ENCODE results near the gene ZNRF3. TPM values are rescaled to one million over a fixed set of nuclear protein-coding genes. Genes with fewer than 3 reads are reported as not detected.
A peak's percentile ranks its signal among the peaks of the same experiment; 100 is the strongest.

The ZNRF3 gene
- total RNA-seq, 1 donor from 2014 or later, result 4.1 TPM

GRCh38 chr22:28955817-28956216 is 72.4 kb downstream of the ZNRF3 start:
- Histone ChIP-seq H3K27ac (no peak overlapping the region), H3K9ac (no peak overlapping the region), H4K20me1 (ENCODE audit: low read depth) (peaks cover 10% of the 10 kb centered on the region), H3K9me3 (ENCODE audit: low read depth) (no peaks in the 10 kb centered on the region), H2AFZ (replicated peaks) (no peak overlapping the region), H3K4me2 (no peak overlapping the region), H3K79me2 (ENCODE audit: low read depth) (peaks cover 95% of the 10 kb centered on the region), H3K4me3 (no peak overlapping the region), H3F3A (ENCODE audit: low read depth) (peaks cover 3% of the 10 kb centered on the region), H3K4me1 (peaks cover 27% of the 10 kb centered on the region), H3K36me3 (no peaks in the 10 kb centered on the region), H3K27me3 (no peaks in the 10 kb centered on the region)
- H3K36me3 Mint-ChIP-seq, result peaks cover 81% of the 10 kb centered on the region
- H3K27ac Mint-ChIP-seq, result peak overlapping the region; percentile 99
- peak overlapping the region; percentile 72 for H3K4me3 Mint-ChIP-seq
- TF ChIP-seq EZH2 (IDR thresholded peaks at IDR 0.05), result no peak
- no peak for TF ChIP-seq EZH2phosphoT487 (IDR thresholded peaks at IDR 0.05)
- TF ChIP-seq CTCF (IDR thresholded peaks at IDR 0.05), result no peak
- H3K27me3 Mint-ChIP-seq (ENCODE audit: insufficient read depth, low read depth), result peaks cover 6% of the 10 kb centered on the region
- H3K9me3 Mint-ChIP-seq, result peaks cover 37% of the 10 kb centered on the region
- DNase-seq (ENCODE audit: low spot score), result no peak
- peaks cover 68% of the 10 kb centered on the region for H3K4me1 Mint-ChIP-seq

GRCh38 chr22:28956506-28956905 is 73.1 kb downstream of the ZNRF3 start:
- H3K4me3 ChIP-seq, result no peak overlapping the region
- peaks cover 28% of the 10 kb centered on the region for H3K4me1 ChIP-seq
- H4K20me1 ChIP-seq (ENCODE audit: low read depth), result peaks cover 13% of the 10 kb centered on the region
- H3K79me2 ChIP-seq (ENCODE audit: low read depth), result peaks cover 95% of the 10 kb centered on the region
- no peak overlapping the region for H3K27ac ChIP-seq
- Mint-ChIP-seq H3K4me3 (no peak overlapping the region), H3K36me3 (peaks cover 82% of the 10 kb centered on the region), H3K27ac (peak overlapping the region; percentile 66), H3K4me1 (peaks cover 69% of the 10 kb centered on the region), H3K27me3 (ENCODE audit: insufficient read depth, low read depth) (peaks cover 6% of the 10 kb centered on the region), H3K9me3 (peaks cover 31% of the 10 kb centered on the region)
- H2AFZ ChIP-seq (replicated peaks), result no peak overlapping the region
- no peak overlapping the region for H3K4me2 ChIP-seq
- no peak overlapping the region for H3K9ac ChIP-seq
- TF ChIP-seq EZH2phosphoT487 (IDR thresholded peaks at IDR 0.05) (no peak), CTCF (IDR thresholded peaks at IDR 0.05) (no peak), EZH2 (IDR thresholded peaks at IDR 0.05) (no peak)
- no peaks in the 10 kb centered on the region for H3K9me3 ChIP-seq (ENCODE audit: low read depth)
- no peaks in the 10 kb centered on the region for H3K36me3 ChIP-seq
- peaks cover 1% of the 10 kb centered on the region for H3F3A ChIP-seq (ENCODE audit: low read depth)
- H3K27me3 ChIP-seq, result no peaks in the 10 kb centered on the region
- no peak for DNase-seq (ENCODE audit: low spot score)

- no peak overlapping the region for H3K9ac ChIP-seq
- H3K9me3 Mint-ChIP-seq, result peaks cover 27% of the 10 kb centered on the region
Measured at GRCh38 chr22:28958611-28959010, 75.2 kb downstream of the ZNRF3 start.

More at GRCh38 chr22:28958611-28959010, 75.2 kb downstream of the ZNRF3 start:
- H3K4me3 ChIP-seq, result no peak overlapping the region
- H3K4me2 ChIP-seq, result no peak overlapping the region
- Mint-ChIP-seq H3K4me3 (no peak overlapping the region), H3K27me3 (ENCODE audit: insufficient read depth, low read depth) (peaks cover 6% of the 10 kb centered on the region), H3K4me1 (peaks cover 67% of the 10 kb centered on the region), H3K36me3 (peaks cover 72% of the 10 kb centered on the region), H3K27ac (no peak overlapping the region)
- peaks cover 25% of the 10 kb centered on the region for H4K20me1 ChIP-seq (ENCODE audit: low read depth)
- no peaks in the 10 kb centered on the region for H3K27me3 ChIP-seq
- no peak for TF ChIP-seq CTCF (IDR thresholded peaks at IDR 0.05)
- no peak for TF ChIP-seq EZH2 (IDR thresholded peaks at IDR 0.05)
- TF ChIP-seq EZH2phosphoT487 (IDR thresholded peaks at IDR 0.05), result no peak
- H3K36me3 ChIP-seq, result no peaks in the 10 kb centered on the region
- no peak overlapping the region for H3K27ac ChIP-seq
- no peaks in the 10 kb centered on the region for H3F3A ChIP-seq (ENCODE audit: low read depth)
- H3K9me3 ChIP-seq (ENCODE audit: low read depth), result no peaks in the 10 kb centered on the region
- DNase-seq (ENCODE audit: low spot score), result no peak
- peaks cover 90% of the 10 kb centered on the region for H3K79me2 ChIP-seq (ENCODE audit: low read depth)
- H2AFZ ChIP-seq (replicated peaks), result no peak overlapping the region
- peaks cover 19% of the 10 kb centered on the region for H3K4me1 ChIP-seq
